Suprapubic skin (tissue), 4 donors: Measurements from ENCODE around the gene CD300E.

ENCODE experiments used
- CTCF ChIP-seq, 2 donors: fragments of 200-600 bp in 1 of 2; fragments of 450-650 bp in 1 of 2; sonication (generic) in 1 of 2; IDR thresholded peaks; one replicate each; pipeline ENCODE4 v1.5.1; 2016 to 2019; ENCODE audit warnings: antibody characterized with exemption in 2 of 2, mild to moderate bottlenecking in 1 of 2, moderate library complexity in 1 of 2
- EP300 ChIP-seq: sonication (generic); formaldehyde crosslinking; IDR thresholded peaks from one replicate; pipeline ENCODE4 v1.6.1; 2017; ENCODE audit warnings: antibody characterized with exemption
- POLR2A ChIP-seq, 2 donors: fragments of 450-650 bp; IDR thresholded peaks; one replicate each; pipeline ENCODE4 v1.6.1; 2017; ENCODE audit warnings: antibody characterized with exemption in 2 of 2, mild to moderate bottlenecking in 2 of 2, moderate library complexity in 2 of 2
- POLR2AphosphoS5 ChIP-seq, 3 donors: sonication (generic); formaldehyde crosslinking; IDR thresholded peaks; one replicate each; pipeline ENCODE4 v1.6.1; 2017; ENCODE audit warnings: antibody characterized with exemption in 3 of 3

- TF ChIP-seq POLR2A (IDR thresholded peaks at IDR 0.05) (no peak), POLR2AphosphoS5 (IDR thresholded peaks at IDR 0.05) (no peak), CTCF (IDR thresholded peaks at IDR 0.05) (no peak), EP300 (no peak)
These were observed 16.2 kb upstream of the CD300E start for GRCh38 chr17:74639704-74640151.
